GM13976 (cell line): ENCODE measurements around the gene SPSB3.

Experiments
- DNase-seq: peaks from one replicate; pipeline ENCODE4 v3.0.0; 2012; ENCODE audit warnings: low spot score
- in situ Hi-C: fragments of 300-500 bp; cut with MboI; formaldehyde crosslinking; loops from one replicate; pipeline ENCODE4 v1.12.0; 2022; ENCODE audit warnings: low sequenced_read_pairs, mixed read lengths, inconsistent platforms; ENCODE audit not compliant: unreplicated experiment
- TF ChIP-seq, protein P1 (sequence below): IDR thresholded peaks from 2 replicates; pipeline ENCODE4 v1.5.1; 2012; ENCODE audit warnings: borderline replicate concordance, mild to moderate bottlenecking; ENCODE audit not compliant: insufficient read depth; ENCODE audit errors: extremely low read depth, missing control alignments, control extremely low read depth

Gene SPSB3

DNA sequence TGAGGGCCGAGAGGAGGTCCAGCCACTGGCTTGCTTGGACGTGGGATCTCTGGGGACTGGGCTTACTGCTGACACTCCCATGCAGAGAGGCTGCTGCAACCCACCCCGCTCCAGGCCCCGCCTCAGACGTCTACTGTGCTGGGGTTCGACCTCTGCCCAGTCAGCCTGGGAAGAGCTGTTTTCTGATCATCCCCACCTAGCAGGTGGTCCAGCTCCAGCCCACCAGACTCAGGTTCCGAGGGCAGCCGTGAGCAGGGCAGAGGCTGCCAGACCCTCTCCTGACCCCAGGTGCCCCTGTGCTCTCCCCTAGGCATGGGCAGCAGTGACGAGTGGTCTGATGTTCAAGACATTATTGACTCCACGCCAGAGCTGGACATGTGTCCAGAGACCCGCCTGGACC lies 34.4 kb downstream of the SPSB3 start:
- TF ChIP-seq, protein P1, sequence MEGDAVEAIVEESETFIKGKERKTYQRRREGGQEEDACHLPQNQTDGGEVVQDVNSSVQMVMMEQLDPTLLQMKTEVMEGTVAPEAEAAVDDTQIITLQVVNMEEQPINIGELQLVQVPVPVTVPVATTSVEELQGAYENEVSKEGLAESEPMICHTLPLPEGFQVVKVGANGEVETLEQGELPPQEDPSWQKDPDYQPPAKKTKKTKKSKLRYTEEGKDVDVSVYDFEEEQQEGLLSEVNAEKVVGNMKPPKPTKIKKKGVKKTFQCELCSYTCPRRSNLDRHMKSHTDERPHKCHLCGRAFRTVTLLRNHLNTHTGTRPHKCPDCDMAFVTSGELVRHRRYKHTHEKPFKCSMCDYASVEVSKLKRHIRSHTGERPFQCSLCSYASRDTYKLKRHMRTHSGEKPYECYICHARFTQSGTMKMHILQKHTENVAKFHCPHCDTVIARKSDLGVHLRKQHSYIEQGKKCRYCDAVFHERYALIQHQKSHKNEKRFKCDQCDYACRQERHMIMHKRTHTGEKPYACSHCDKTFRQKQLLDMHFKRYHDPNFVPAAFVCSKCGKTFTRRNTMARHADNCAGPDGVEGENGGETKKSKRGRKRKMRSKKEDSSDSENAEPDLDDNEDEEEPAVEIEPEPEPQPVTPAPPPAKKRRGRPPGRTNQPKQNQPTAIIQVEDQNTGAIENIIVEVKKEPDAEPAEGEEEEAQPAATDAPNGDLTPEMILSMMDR, result no peak
- DNase-seq, result no peak
- in situ Hi-C loops, result no loop called here

DNA sequence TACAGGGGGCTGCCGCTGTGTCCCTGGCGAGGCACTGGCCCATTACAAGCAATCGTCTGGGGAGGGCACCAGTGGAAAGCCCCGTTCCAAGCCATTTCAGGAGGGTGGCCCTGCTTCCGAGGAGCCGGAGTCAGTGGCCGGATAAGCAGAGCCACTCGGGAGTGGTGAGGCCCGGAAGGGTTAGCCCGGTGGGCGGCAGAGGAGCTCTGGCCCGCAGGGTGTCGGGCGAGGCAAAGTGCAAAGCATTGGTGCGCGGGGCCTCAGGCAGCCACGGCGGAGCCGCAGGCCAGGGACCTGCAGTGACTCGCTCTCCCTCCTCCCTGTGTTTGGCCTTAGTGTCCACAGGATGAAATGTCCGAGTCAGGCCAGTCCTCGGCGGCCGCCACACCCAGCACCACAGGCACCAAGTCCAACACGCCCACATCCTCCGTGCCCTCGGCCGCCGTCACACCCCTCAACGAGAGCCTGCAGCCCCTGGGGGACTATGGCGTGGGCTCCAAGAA lies 35.6 kb downstream of the SPSB3 start:
- no peak for DNase-seq
- in situ Hi-C loops, result no loop called here
- TF ChIP-seq, protein P1, result no peak

DNA sequence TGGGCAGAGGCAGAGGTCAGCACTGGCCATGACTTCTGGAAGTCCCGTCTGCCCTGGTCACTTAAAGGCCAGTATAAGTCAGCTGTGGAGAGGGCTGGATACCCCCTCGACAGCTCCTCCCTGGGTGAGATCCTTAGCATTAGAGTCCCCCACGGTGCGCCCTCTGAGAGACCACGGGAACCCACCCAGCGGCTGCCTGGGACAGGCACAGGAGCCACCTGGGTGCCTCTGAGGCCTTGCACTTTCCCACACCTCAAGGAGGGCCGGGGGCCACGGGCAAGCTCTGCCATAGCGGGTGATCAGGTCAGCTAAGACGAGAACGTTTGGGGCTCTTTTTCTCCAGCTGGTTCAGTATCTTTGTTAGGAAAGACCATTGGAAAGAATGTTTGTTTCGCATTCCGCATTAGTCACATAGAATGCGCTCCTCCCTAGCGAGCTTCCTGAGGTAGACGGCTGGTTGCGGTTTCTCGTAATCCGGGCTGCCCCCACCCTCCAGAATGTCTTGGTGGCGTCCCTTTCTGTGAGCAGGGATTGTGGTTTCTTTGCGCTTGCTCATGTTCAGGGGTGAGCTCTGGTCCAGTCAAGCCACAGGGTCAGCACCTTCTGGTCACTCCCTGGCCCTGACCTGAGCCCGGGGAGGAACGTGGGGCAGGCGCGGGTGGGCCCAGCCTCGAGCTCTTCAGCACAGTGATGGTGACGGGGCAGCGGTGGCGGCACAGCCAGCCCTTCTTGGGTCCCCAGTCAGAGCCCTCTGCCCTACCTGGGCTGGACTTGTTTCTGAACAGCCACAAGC lies 36.3 kb downstream of the SPSB3 start:
- TF ChIP-seq, protein P1, result no peak
- in situ Hi-C loops, result no loop called here
- DNase-seq, result no peak

DNA sequence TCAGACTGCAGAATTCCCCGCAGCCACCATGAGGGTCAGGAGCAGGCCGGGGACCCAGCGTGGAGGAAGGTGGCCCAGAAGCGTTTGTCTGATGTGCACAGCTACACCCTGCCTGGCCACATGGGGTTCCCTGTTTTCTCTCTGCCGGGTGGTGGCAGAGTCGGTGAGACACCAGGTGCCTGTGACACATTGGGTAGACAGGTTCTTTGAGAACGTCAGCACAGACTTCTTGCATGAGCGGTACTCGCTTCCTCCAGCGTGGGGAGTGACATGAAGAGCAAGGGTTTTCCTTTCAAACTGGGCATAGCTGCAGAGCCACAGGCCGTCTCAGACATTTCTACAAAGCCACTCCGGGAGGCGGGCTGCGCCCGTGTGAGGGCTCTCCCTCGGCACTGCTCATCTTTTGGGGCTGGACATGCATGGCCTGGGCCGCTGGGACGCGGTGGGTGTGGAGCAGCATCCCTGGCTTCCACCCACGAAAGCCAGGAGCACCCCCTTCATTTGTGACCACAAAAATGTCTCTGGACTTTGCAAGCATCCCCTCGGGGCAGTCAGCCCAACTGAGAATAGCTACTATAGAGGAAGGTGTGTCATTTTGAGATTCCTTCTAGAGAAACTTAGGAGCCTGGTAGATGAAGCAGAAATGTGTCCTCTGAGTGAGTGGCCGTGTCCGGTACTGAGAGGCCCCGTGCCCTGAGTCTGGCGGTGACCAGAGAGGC lies 37.0 kb downstream of the SPSB3 start:
- TF ChIP-seq, protein P1, result no peak
- in situ Hi-C loops, result no loop called here
- no peak for DNase-seq

DNA sequence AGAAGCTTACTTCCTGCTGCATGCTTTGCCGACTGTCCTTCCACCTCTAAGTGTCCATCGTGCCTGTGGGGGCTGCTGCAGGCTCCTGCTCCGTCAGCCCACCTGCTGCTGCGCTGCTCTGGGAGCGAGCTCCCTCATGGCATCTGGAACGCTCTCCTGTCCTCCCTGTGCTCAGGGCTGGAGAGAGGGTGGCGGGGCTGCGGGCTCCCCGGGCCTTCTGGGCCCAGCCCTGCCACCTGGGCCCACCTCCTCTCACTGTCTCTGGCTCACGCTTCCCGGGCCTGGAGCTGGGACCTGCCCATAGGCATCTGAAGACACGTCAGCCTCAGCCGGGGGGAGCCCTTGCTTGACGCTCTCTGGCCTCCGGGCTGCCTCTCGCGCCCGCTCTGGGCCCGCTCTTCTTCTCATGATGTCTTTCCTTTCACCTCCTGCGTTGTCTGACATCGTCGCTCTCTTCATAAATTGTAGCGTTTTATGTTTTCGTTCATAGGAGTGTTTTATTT lies 38.0 kb downstream of the SPSB3 start:
- in situ Hi-C loops, result no loop called here
- no peak for DNase-seq
- TF ChIP-seq, protein P1, result no peak

DNA sequence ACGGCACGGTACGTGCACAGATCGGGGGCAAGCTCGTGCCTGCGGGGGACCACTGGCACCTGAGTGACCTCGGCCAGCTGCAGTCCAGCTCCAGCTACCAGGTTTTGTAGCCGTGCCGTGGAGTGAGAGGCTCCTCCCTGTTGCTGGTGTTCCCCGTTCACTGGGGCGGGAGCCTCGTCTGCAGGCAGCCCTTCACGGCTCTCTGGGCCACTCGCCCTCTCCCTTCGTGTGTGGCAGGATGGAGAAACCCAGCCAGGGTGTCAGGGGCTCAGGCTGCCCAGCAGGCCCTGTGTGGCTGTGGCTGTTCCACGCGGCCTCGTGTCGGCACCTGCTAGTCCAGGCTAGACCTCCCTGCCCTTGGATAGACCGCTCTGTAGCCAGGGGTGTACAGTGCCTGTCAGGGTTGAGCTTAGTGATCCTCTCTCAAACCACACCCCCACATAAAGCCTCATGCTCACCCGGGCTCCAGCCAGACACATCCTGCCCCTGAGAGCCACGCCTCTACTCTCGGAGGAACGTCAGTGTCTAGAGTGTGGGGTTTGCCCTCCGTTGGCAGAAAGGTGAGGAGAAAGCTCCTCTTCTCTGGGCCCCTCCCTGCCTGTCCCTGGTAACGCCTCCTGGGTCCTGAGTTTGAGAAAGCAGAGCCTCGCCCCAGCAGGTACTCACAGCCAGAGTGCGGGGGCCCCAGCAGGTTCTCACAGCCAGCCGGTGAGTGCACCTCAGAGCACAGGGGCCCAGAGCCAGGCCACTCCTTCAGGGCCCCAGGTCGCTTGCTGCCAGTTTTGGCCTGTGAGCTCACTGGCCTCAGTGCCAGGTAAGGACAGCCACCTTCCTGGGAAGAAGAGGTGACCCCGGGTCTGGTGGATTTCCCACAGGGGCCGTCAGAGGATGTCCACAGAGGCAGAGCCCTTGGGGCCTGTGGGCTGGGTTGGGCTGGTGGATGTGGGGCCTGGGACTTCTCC lies 38.7 kb downstream of the SPSB3 start:
- TF ChIP-seq, protein P1, result no peak
- in situ Hi-C loops, result no loop called here

More for the DNA sequence above, 38.7 kb downstream of the SPSB3 start:
- no peak for DNase-seq
